ENCODE measurements around the gene C1QTNF4.

C1QTNF4 gene

GRCh38 chr11:47609675-47610074 lies 15.5 kb upstream of the C1QTNF4 start:
- in situ Hi-C loops (cut with HindIII; ENCODE audit: low sequenced_read_pairs), result loop anchor here (5.0 kb wide), 1 partner anchor 32 kb away; the partner anchor contains the start of genes KBTBD4 and NDUFS3
- H3K4me3 ChIP-seq (ENCODE audit: low read depth, low read length), result no peak overlapping the region
- DNase-seq (ENCODE audit: low read depth), result no peak
- no peak for TF ChIP-seq CTCF (IDR thresholded peaks at IDR 0.05; ENCODE audit: low read depth, low read length, missing control alignments)

- no peak overlapping the region for H3K4me3 ChIP-seq (ENCODE audit: low read depth, low read length)
- peak; percentile 61 for DNase-seq (ENCODE audit: low read depth)
- in situ Hi-C loops (cut with HindIII; ENCODE audit: low sequenced_read_pairs), result no loop called here
- no peak for TF ChIP-seq CTCF (IDR thresholded peaks at IDR 0.05; ENCODE audit: low read depth, low read length, missing control alignments)
Measured at GRCh38 chr11:47607380-47607779, 13.2 kb upstream of the C1QTNF4 start.

- H3K4me3 ChIP-seq (ENCODE audit: low read depth, low read length), result no peak overlapping the region
Measured at GRCh38 chr11:47606731-47607130, 12.5 kb upstream of the C1QTNF4 start.

GRCh38 chr11:47605921-47606320 lies 11.7 kb upstream of the C1QTNF4 start:
- no peak for TF ChIP-seq CTCF (IDR thresholded peaks at IDR 0.05; ENCODE audit: low read depth, low read length, missing control alignments)
- DNase-seq (ENCODE audit: low read depth), result no peak
- in situ Hi-C loops (cut with HindIII; ENCODE audit: low sequenced_read_pairs), result no loop called here
- no peak overlapping the region for H3K4me3 ChIP-seq (ENCODE audit: low read depth, low read length)

More at GRCh38 chr11:47606731-47607130, 12.5 kb upstream of the C1QTNF4 start:
- in situ Hi-C loops (cut with HindIII; ENCODE audit: low sequenced_read_pairs), result no loop called here
- no peak for DNase-seq (ENCODE audit: low read depth)
- no peak for TF ChIP-seq CTCF (IDR thresholded peaks at IDR 0.05; ENCODE audit: low read depth, low read length, missing control alignments)

DNA sequence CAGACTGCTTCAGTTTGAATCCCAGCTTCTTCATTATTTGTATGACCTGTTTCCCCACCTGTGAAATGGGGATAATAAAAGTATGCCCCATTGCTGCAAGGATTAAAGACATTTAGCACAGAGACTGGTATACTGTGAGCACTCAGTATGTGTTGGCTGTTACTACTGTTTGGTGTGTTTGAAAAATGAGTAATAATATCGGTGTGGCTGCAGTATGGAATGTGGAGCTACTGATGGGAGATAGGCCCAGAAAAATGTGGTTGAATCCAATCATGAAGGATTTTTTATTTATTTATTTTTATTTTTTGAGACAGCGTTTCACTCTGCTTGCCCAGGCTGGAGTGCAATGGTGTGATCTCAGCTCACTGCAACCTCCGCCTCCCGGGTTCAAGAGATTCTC lies 9.1 kb upstream of the C1QTNF4 start:
- no peak for DNase-seq (ENCODE audit: low read depth)
- no peak overlapping the region for H3K4me3 ChIP-seq (ENCODE audit: low read depth, low read length)
- TF ChIP-seq CTCF (IDR thresholded peaks at IDR 0.05; ENCODE audit: low read depth, low read length, missing control alignments), result no peak
- in situ Hi-C loops (cut with HindIII; ENCODE audit: low sequenced_read_pairs), result no loop called here

GRCh38 chr11:47599902-47600301 lies 5.7 kb upstream of the C1QTNF4 start:
- DNase-seq (ENCODE audit: low read depth), result no peak
- TF ChIP-seq CTCF (IDR thresholded peaks at IDR 0.05; ENCODE audit: low read depth, low read length, missing control alignments), result no peak
- H3K4me3 ChIP-seq (ENCODE audit: low read depth, low read length), result no peak overlapping the region
- in situ Hi-C loops (cut with HindIII; ENCODE audit: low sequenced_read_pairs), result no loop called here

- no peak for TF ChIP-seq CTCF (IDR thresholded peaks at IDR 0.05; ENCODE audit: low read depth, low read length, missing control alignments)
- in situ Hi-C loops (cut with HindIII; ENCODE audit: low sequenced_read_pairs), result no loop called here
- H3K4me3 ChIP-seq (ENCODE audit: low read depth, low read length), result no peak overlapping the region
- no peak for DNase-seq (ENCODE audit: low read depth)
Measured at GRCh38 chr11:47595967-47596366, 1.8 kb upstream of the C1QTNF4 start.

Data from astrocyte of the cerebellum (primary cell).